ENCODE measurements around the gene ASCC1.

DNA sequence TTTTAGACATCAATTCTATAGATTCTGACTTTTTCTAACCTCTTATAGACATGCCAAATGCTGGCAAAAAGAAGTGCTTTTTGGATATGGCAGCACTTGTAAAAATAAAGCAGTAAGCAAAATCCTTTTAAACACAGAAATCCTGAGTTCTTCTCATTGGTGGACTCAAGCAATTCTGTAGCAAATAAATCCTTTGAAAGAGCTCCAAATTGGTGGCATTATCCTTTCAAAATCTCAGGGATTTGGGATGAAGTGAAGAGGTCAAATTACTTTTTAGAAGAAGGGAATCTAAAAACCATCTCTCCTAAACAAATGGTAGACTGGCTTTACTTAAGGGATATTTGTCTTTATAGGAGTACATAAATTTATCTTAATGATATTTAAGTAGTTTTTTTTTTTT lies 17.5 kb upstream of the ASCC1 start:
- TF ChIP-seq, protein P1, sequence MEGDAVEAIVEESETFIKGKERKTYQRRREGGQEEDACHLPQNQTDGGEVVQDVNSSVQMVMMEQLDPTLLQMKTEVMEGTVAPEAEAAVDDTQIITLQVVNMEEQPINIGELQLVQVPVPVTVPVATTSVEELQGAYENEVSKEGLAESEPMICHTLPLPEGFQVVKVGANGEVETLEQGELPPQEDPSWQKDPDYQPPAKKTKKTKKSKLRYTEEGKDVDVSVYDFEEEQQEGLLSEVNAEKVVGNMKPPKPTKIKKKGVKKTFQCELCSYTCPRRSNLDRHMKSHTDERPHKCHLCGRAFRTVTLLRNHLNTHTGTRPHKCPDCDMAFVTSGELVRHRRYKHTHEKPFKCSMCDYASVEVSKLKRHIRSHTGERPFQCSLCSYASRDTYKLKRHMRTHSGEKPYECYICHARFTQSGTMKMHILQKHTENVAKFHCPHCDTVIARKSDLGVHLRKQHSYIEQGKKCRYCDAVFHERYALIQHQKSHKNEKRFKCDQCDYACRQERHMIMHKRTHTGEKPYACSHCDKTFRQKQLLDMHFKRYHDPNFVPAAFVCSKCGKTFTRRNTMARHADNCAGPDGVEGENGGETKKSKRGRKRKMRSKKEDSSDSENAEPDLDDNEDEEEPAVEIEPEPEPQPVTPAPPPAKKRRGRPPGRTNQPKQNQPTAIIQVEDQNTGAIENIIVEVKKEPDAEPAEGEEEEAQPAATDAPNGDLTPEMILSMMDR (IDR thresholded peaks at IDR 0.05) = no peak
- TF ChIP-seq POLR2A (IDR thresholded peaks at IDR 0.05) = no peak
